A549 (cell line): ENCODE data around the gene FAM120A.

Source experiments
- BHLHE40 ChIP-seq: IDR thresholded peaks from 2 replicates; pipeline ENCODE4 v1.6.1; 2012; ENCODE audit warnings: low read depth, low read length, inconsistent platforms
- CTCF ChIP-seq: fragments of >200 bp; sonication (Bioruptor Twin); formaldehyde crosslinking; IDR thresholded peaks from 3 replicates; pipeline ENCODE4 v1.5.1; 2016
- HOXB5 ChIP-seq: fragments of 250-450 bp; sonication (Bioruptor Pico); IDR thresholded peaks from 2 replicates; pipeline ENCODE4 v1.5.0; 2020; ENCODE audit warnings: mild to moderate bottlenecking, moderate library complexity
- MAFK ChIP-seq: fragments of 450-650 bp; IDR thresholded peaks from 2 replicates; pipeline ENCODE4 v1.6.1; 2014; ENCODE audit not compliant: partially characterized antibody
- MAX ChIP-seq: IDR thresholded peaks from 2 replicates; pipeline ENCODE4 v1.6.1; 2012
- POLR2A ChIP-seq: IDR thresholded peaks from 2 replicates; pipeline ENCODE4 v1.6.1; 2012; ENCODE audit warnings: mild to moderate bottlenecking, low read length
- RCOR1 ChIP-seq: fragments of 150-350 bp; IDR thresholded peaks from 2 replicates; pipeline ENCODE4 v1.6.1; 2014; ENCODE audit warnings: antibody characterized with exemption, low read length, low read depth
- REST ChIP-seq: fragments of 200-600 bp; sonication (generic); IDR thresholded peaks from 2 replicates; pipeline ENCODE4 v1.6.1; 2016; ENCODE audit warnings: antibody characterized with exemption, mild to moderate bottlenecking, moderate library complexity

GRCh38 chr9:93461414-93461743, 9.9 kb downstream of the FAM120A start:
- TF ChIP-seq CTCF: no peak
- no peak for TF ChIP-seq BHLHE40
- no peak for TF ChIP-seq MAX
- no peak for TF ChIP-seq REST
- TF ChIP-seq POLR2A: no peak
- peak; percentile 78 for TF ChIP-seq MAFK
- no peak for TF ChIP-seq HOXB5 (CRISPR knock-in tag)
- no peak for TF ChIP-seq RCOR1
